IMR-90 (cell line): ENCODE measurements around the gene OXNAD1. TPM values are rescaled to one million over a fixed set of nuclear protein-coding genes. Genes with fewer than 3 reads are reported as not detected.

Experiments used
- ATAC-seq: fragments of 200-7000 bp; cut with Tn5 transposase; 2 replicates; pipeline ENCODE4 v1.9.1; 2020; ENCODE audit warnings: low read depth, mild to moderate bottlenecking, moderate library complexity
- BruUV-seq: library from RNA; stranded (reverse); fragments of 400-500 nt; replicated peaks from 2 replicates; lab custom pipeline; 2021; lab: Mats Ljungman, UMichigan
- CTCF ChIA-PET: fragments of 300-600 bp; formaldehyde crosslinking; extraction: SDS; loops from one replicate; lab custom pipeline; 2021; ENCODE audit warnings: antibody characterized with exemption; lab: Yijun Ruan, JAX
- POLR2A ChIA-PET: fragments of 300-600 bp; sonication (Branson Sonifier 250); formaldehyde crosslinking; loops from one replicate; lab custom pipeline; 2022; ENCODE audit warnings: antibody characterized with exemption; ENCODE audit not compliant: unreplicated experiment; lab: Charles Lee
- DNase-seq: peaks from one replicate; pipeline ENCODE4 v3.0.0; 2013
- H2AFZ ChIP-seq: replicated peaks from 2 replicates; pipeline ENCODE3; 2013; ENCODE audit warnings: low read length, mild to moderate bottlenecking; ENCODE audit not compliant: poor library complexity
- H2AK5ac ChIP-seq: 2 replicates; pipeline ENCODE4 v1.6.1; 2013; ENCODE audit warnings: low read depth, low read length, inconsistent platforms
- H2AK9ac ChIP-seq: replicated peaks from 2 replicates; pipeline ENCODE3; 2013; ENCODE audit warnings: mild to moderate bottlenecking, low read depth, low read length, moderate library complexity; ENCODE audit not compliant: poor library complexity
- H2BK120ac ChIP-seq: 2 replicates; pipeline ENCODE4 v1.6.1; 2013; ENCODE audit warnings: low read depth, low read length, inconsistent platforms
- H2BK15ac ChIP-seq: 3 replicates; pipeline ENCODE4 v1.6.1; 2013; ENCODE audit warnings: low read depth, low read length, inconsistent platforms
- H2BK20ac ChIP-seq: 2 replicates; pipeline ENCODE4 v1.6.1; 2013; ENCODE audit warnings: low read depth, mild to moderate bottlenecking, inconsistent platforms, low read length, moderate library complexity
- H2BK5ac ChIP-seq: 2 replicates; pipeline ENCODE4 v1.6.1; 2013; ENCODE audit warnings: mild to moderate bottlenecking, low read depth, low read length, inconsistent platforms; ENCODE audit not compliant: poor library complexity, severe bottlenecking
- H3K14ac ChIP-seq: replicated peaks from 2 replicates; pipeline ENCODE4 v1.6.1; 2013; ENCODE audit warnings: low read depth, low read length, inconsistent platforms
- H3K18ac ChIP-seq: 2 replicates; pipeline ENCODE4 v1.6.1; 2013; ENCODE audit warnings: low read depth, low read length, control low read depth
- H3K23ac ChIP-seq: 2 replicates; pipeline ENCODE4 v1.6.1; 2013; ENCODE audit warnings: low read depth, low read length, inconsistent platforms
- H3K27ac ChIP-seq: 2 replicates; pipeline ENCODE4 v1.5.1; 2013; ENCODE audit warnings: mild to moderate bottlenecking, control low read depth, low read length; ENCODE audit not compliant: insufficient read depth
- H3K27me3 ChIP-seq: 2 replicates; pipeline ENCODE4 v1.6.1; 2013; ENCODE audit warnings: low read length; ENCODE audit not compliant: control insufficient read depth, insufficient read depth
- H3K36me3 ChIP-seq: 2 replicates; pipeline ENCODE4 v1.6.1; 2013; ENCODE audit warnings: low read length, mixed read lengths; ENCODE audit not compliant: control insufficient read depth, insufficient read depth
- H3K4ac ChIP-seq: 2 replicates; pipeline ENCODE4 v1.6.1; 2013; ENCODE audit warnings: low read depth, low read length, inconsistent platforms
- H3K4me1 ChIP-seq: 2 replicates; pipeline ENCODE4 v1.6.1; 2013; ENCODE audit warnings: low read length, mixed read lengths; ENCODE audit not compliant: control insufficient read depth, insufficient read depth
- H3K4me2 ChIP-seq: 2 replicates; pipeline ENCODE4 v1.6.1; 2013; ENCODE audit warnings: low read depth, mild to moderate bottlenecking, control low read depth, low read length, moderate library complexity
- H3K4me3 ChIP-seq: 2 replicates; pipeline ENCODE4 v1.5.1; 2013; ENCODE audit warnings: low read depth, mild to moderate bottlenecking, control low read depth, low read length, moderate library complexity; ENCODE audit not compliant: insufficient read depth
- H3K56ac ChIP-seq: 2 replicates; pipeline ENCODE4 v1.6.1; 2013; ENCODE audit warnings: low read length, inconsistent platforms; ENCODE audit not compliant: insufficient read depth; ENCODE audit errors: extremely low read depth
- H3K79me1 ChIP-seq, 2 experiments: 2 replicates each; pipeline ENCODE4 v1.6.1; 2013; ENCODE audit warnings: low read length in 2 of 2, inconsistent platforms in 1 of 2, low read depth in 1 of 2
- H3K9ac ChIP-seq: 2 replicates; pipeline ENCODE4 v1.6.1; 2013; ENCODE audit warnings: low read depth, low read length, control low read depth
- H3K9me1 ChIP-seq: 2 replicates; pipeline ENCODE4 v1.6.1; 2013; ENCODE audit warnings: low read length, inconsistent platforms; ENCODE audit not compliant: insufficient read depth
- H3K9me3 ChIP-seq: 2 replicates; pipeline ENCODE4 v1.6.1; 2013; ENCODE audit warnings: low read length; ENCODE audit not compliant: control insufficient read depth, insufficient read depth
- H4K20me1 ChIP-seq: 2 replicates; pipeline ENCODE4 v1.6.1; 2013; ENCODE audit warnings: low read length, inconsistent platforms; ENCODE audit not compliant: insufficient read depth
- H4K5ac ChIP-seq: 2 replicates; pipeline ENCODE4 v1.6.1; 2013; ENCODE audit warnings: mild to moderate bottlenecking, low read depth, low read length, control low read depth
- H4K8ac ChIP-seq, 2 experiments: 2 replicates each; pipeline ENCODE4 v1.6.1; 2013; ENCODE audit warnings: low read depth in 2 of 2, low read length in 2 of 2, control low read depth in 1 of 2, inconsistent platforms in 1 of 2
- H4K91ac ChIP-seq: 2 replicates; pipeline ENCODE4 v1.6.1; 2013; ENCODE audit warnings: low read depth, low read length, inconsistent platforms; ENCODE audit not compliant: insufficient read depth
- CHD1 ChIP-seq: IDR thresholded peaks from 2 replicates; pipeline ENCODE4 v1.6.1; 2012; ENCODE audit warnings: low read depth, low read length, improper control_type of control experiment
- NFE2L2 ChIP-seq: fragments of 150-350 bp; IDR thresholded peaks from 2 replicates; pipeline ENCODE4 v1.6.1; 2016; ENCODE audit warnings: low read depth, mild to moderate bottlenecking, low read length
- POLR2A ChIP-seq: IDR thresholded peaks from 2 replicates; pipeline ENCODE4 v1.6.1; 2012; ENCODE audit warnings: mild to moderate bottlenecking, low read depth, low read length
- WGBS, 2 experiments: methylation state at CpG; one replicate each; pipeline versions ENCODE4 v1.1.5 to v1.1.7; 2013; ENCODE audit warnings: missing lambda C conversion rate in 2 of 2; ENCODE audit not compliant: insufficient read length in 1 of 2; ENCODE audit errors: extremely low coverage in 2 of 2; 5-methylcytosine and 5-hydroxymethylcytosine counted together
- dilution Hi-C: fragments of 300-500 bp; cut with HindIII; formaldehyde crosslinking; loops from one replicate; pipeline ENCODE4 v1.14.3; 2018; ENCODE audit warnings: low sequenced_read_pairs; ENCODE audit not compliant: unreplicated experiment
- in situ Hi-C: fragments of 300-500 bp; cut with MboI; formaldehyde crosslinking; loops from 3 replicates; pipeline ENCODE4 v1.14.3; 2019; ENCODE audit warnings: low sequenced_read_pairs, inconsistent platforms, mixed read lengths
- intact Hi-C: fragments of 100-400 bp; cut with micrococcal nuclease; formaldehyde crosslinking; loops from 2 replicates; pipeline ENCODE4 v1.10.0; 2022
- polyA plus RNA-seq, 3 experiments: library from polyadenylated mRNA; depleted of rRNA; stranded (reverse); fragments of >200 nt; gene quantifications; 2 replicates each; pipeline ENCODE4 v1.2.3, GENCODE V29; 2012; ENCODE audit warnings: low replicate concordance in 1 of 3
- total RNA-seq: library from RNA; depleted of rRNA; stranded (reverse); fragments of >200 nt; gene quantifications from 2 replicates; pipeline ENCODE4 v1.2.3, GENCODE V29; 2012

Gene OXNAD1
- total and polyA plus RNA-seq, 2 of the 4 experiments (the other 2 are of a cell fraction): 6.2 to 11.3 TPM

DNA sequence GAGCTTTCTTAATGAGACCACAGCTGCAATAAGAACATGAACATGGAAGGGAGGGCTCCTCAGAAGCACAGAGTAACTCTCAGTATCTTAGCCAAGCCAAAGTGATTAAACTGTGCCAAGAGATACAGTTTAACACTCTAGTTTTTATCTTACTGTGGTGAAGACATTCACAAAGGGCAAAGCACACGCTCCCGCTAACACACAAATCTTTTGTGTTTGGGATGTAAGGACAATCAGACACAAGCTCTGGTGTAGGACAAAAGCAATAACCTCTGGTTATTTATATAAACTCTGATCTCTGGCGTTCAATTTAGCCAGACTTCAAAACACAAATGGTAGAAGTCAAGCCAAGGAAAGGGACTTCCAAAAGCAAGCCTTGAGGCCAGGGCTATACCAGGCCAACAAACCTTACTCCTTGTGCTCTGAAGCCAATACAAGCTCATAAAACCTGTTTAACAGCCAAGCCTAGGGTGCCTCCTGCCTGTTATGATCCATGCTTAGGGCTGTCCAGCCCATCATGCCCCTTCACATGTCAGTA lies 28.1 kb upstream of the OXNAD1 start:
- H2BK5ac ChIP-seq: no peak overlapping the region
- no CpG with 5 or more reads among the region's 3 CpGs for WGBS, 2 experiments
- no peak overlapping the region for H3K23ac ChIP-seq
- H3K4me2 ChIP-seq: no peak overlapping the region
- H3K9ac ChIP-seq: no peak overlapping the region
- no peak overlapping the region for H4K8ac ChIP-seq
- POLR2A ChIA-PET: no interaction called here
- intact Hi-C loops (no loop called here), in situ Hi-C loops (loop anchor here (25.0 kb wide), 1 partner anchor 600 kb away; no protein-coding TSS in a partner anchor), dilution Hi-C loops (no loop called here)
- H4K91ac ChIP-seq: no peak overlapping the region
- no peaks in the 10 kb centered on the region for H3K79me1 ChIP-seq
- no peaks in the 10 kb centered on the region for H4K20me1 ChIP-seq
- no peak overlapping the region for H2AK5ac ChIP-seq
- no peak overlapping the region for H2BK15ac ChIP-seq
- H3K9me3 ChIP-seq: no peaks in the 10 kb centered on the region
- H3K9me1 ChIP-seq: peaks cover 8% of the 10 kb centered on the region; the same call in 1 of the 2 replicates
- H2BK120ac ChIP-seq: no peak overlapping the region
- no peaks in the 10 kb centered on the region for H3K36me3 ChIP-seq
- H2AFZ ChIP-seq: no peak overlapping the region
- peaks cover 6% of the 10 kb centered on the region for H3K4me1 ChIP-seq
- H3K4me3 ChIP-seq: no peak overlapping the region
- H3K27ac ChIP-seq: no peak overlapping the region
- no peak overlapping the region for H2AK9ac ChIP-seq
- ATAC-seq: no peak
- H3K14ac ChIP-seq: no peak overlapping the region
- CTCF ChIA-PET: no interaction called here
- no peak for DNase-seq
- H3K4ac ChIP-seq: no peak overlapping the region
- BruUV-seq: no TSS peak
- no peak overlapping the region for H4K5ac ChIP-seq
- H3K18ac ChIP-seq: no peak overlapping the region
- H3K56ac ChIP-seq: no peak overlapping the region
- no peak overlapping the region for H2BK20ac ChIP-seq
- TF ChIP-seq CHD1 (no peak), POLR2A (no peak), NFE2L2 (no peak)
- H3K27me3 ChIP-seq: no peaks in the 10 kb centered on the region
